ENCODE results near the gene OTUD7B.

Gene OTUD7B

DNA sequence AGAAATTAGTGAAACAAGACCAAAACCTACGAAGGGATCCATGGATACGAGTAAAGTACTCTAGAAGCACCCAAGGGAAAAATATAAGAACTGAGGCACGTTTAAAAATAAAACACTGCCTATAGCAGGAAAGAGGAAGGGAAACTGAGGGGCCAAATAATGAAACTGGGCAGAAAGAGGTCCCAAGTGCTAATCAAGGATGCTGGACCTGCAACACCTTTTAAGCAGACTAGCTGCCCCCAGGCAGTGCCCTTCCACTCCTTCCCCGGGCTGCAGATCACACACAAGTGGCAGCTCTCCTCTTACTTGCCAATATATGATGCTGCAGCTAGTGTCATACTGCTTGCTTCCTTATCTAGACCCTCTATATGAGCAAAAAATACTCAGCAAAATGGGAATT is 7.6 kb upstream of the OTUD7B start:
- Histone ChIP-seq H3K36me3 (ENCODE audit: insufficient read depth, low read length) (no peaks in the 10 kb centered on the region), H3K9me3 (ENCODE audit: low read length) (no peaks in the 10 kb centered on the region), H3K4me1 (ENCODE audit: insufficient read depth, low read length) (peaks cover 10% of the 10 kb centered on the region), H3K4me3 (ENCODE audit: low read length) (no peak overlapping the region), H3K27me3 (ENCODE audit: insufficient read depth, low read length) (no peaks in the 10 kb centered on the region), H2AFZ (ENCODE audit: low read depth, low read length) (no peak overlapping the region)

DNA sequence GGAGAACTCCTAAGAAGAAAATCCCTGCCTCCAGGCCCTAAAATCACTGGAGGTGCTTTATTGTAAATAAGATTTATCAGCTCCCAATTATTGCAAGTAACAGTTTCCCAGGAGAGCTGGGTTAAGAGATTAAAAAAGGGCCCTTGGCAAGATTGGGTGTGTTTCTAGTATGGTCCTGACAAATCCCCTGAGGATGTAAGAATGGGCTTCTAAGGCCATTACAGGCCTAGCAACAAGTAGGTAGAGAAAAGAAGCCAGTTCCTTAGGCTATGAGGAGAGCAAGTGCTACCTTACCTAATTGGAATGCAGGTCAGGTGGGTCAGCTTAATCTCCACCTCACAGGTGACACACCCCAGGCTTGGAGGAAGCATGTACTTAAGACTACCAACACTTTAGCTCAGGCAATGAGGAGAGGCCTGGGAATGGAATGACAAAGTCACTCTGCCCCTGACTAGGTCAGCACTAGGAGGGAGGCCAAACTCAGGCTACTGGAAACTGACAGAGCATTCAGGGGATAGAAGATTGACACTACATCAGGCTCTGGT is 6.8 kb upstream of the OTUD7B start:
- Histone ChIP-seq H3K36me3 (ENCODE audit: insufficient read depth, low read length) (no peaks in the 10 kb centered on the region), H3K4me1 (ENCODE audit: insufficient read depth, low read length) (peaks cover 10% of the 10 kb centered on the region), H3K9me3 (ENCODE audit: low read length) (no peaks in the 10 kb centered on the region), H2AFZ (ENCODE audit: low read depth, low read length) (no peak overlapping the region), H3K4me3 (ENCODE audit: low read length) (no peak overlapping the region), H3K27me3 (ENCODE audit: insufficient read depth, low read length) (no peaks in the 10 kb centered on the region)

DNA sequence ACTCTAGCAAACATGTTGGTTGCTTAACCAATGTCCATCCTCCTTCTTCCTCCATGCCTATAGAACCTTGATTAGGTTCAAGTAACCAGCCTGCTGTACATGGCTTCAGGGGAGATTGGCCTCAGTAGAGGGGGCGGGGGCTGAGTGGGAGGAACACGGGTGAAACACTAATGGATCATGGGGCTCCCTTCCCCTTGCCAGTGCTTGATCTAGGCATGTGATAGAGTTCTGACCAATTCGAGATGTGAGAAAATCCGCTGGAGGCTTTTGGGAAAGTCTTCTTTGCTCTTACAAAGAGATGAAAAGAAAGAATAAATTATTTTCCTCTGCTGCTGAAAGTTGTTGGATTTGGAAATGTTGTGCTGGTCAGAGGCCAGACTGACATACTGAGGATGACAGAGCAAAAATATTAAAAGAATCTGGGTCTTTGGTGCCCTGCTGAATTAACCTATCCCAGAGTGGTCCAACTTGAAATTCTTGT is 5.2 kb upstream of the OTUD7B start:
- no peak overlapping the region for H3K4me3 ChIP-seq (ENCODE audit: low read length)

GRCh38 chr1:150012611-150013010 is 2.1 kb upstream of the OTUD7B start:
- H2AFZ ChIP-seq (ENCODE audit: low read depth, low read length), result no peak overlapping the region
- H3K9me3 ChIP-seq (ENCODE audit: low read length), result no peaks in the 10 kb centered on the region
- H3K27me3 ChIP-seq (ENCODE audit: insufficient read depth, low read length), result no peaks in the 10 kb centered on the region

More for the DNA sequence above, 5.2 kb upstream of the OTUD7B start:
- Histone ChIP-seq H3K4me1 (ENCODE audit: insufficient read depth, low read length) (peaks cover 10% of the 10 kb centered on the region), H3K36me3 (ENCODE audit: insufficient read depth, low read length) (no peaks in the 10 kb centered on the region), H2AFZ (ENCODE audit: low read depth, low read length) (no peak overlapping the region), H3K9me3 (ENCODE audit: low read length) (no peaks in the 10 kb centered on the region), H3K27me3 (ENCODE audit: insufficient read depth, low read length) (no peaks in the 10 kb centered on the region)

DNA sequence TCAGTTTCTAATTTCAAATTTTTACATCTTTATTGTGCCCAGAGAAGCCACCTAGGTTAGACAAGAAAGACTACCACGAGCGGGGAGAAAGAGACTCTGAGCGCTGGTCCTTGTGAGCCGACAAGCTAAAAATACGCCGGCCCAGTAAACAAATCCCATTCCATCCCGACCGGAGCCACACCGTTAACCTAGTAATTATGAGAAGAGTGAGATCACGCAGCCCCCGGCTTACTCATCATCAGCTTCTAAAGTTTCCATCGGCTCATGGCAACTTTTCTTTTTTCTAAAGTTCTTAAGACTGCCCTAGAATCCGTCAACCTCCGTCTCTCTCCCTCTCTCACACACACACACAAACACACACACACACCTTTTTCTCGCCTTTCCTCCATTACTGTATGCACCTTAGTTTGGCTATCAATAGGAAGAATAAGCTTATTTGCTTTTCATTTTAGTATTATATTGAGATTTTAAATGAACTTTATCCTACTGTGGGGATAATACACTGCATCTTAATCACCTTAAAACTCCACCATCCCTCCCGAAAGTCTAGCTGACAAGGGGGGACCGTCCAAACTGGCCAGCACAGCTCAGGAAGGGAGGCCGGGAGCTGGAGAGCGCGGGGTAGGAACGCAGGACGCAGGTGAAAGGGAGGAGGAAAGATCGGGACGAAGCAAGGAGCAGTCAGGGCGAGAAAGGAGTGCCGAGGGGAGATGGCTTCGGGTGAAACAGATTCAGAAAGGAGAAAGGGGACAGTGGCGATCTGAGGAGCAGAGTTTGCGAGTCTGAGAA is 728 bp downstream of the OTUD7B start:
- no peaks in the 10 kb centered on the region for H3K27me3 ChIP-seq (ENCODE audit: insufficient read depth, low read length)
- H3K9me3 ChIP-seq (ENCODE audit: low read length), result no peaks in the 10 kb centered on the region

More at GRCh38 chr1:150012611-150013010, 2.1 kb upstream of the OTUD7B start:
- H3K4me3 ChIP-seq (ENCODE audit: low read length), result no peak overlapping the region
- peaks cover 15% of the 10 kb centered on the region for H3K4me1 ChIP-seq (ENCODE audit: insufficient read depth, low read length)
- no peaks in the 10 kb centered on the region for H3K36me3 ChIP-seq (ENCODE audit: insufficient read depth, low read length)

GRCh38 chr1:150008699-150009098 is 1.8 kb downstream of the OTUD7B start:
- no peak overlapping the region for H2AFZ ChIP-seq (ENCODE audit: low read depth, low read length)
- peak overlapping the region; percentile 78 for H3K4me3 ChIP-seq (ENCODE audit: low read length)
- H3K36me3 ChIP-seq (ENCODE audit: insufficient read depth, low read length), result peaks cover 16% of the 10 kb centered on the region
- H3K27me3 ChIP-seq (ENCODE audit: insufficient read depth, low read length), result no peaks in the 10 kb centered on the region
- no peaks in the 10 kb centered on the region for H3K9me3 ChIP-seq (ENCODE audit: low read length)
- peaks cover 16% of the 10 kb centered on the region for H3K4me1 ChIP-seq (ENCODE audit: insufficient read depth, low read length)

More for the DNA sequence above, 728 bp downstream of the OTUD7B start:
- peaks cover 16% of the 10 kb centered on the region for H3K4me1 ChIP-seq (ENCODE audit: insufficient read depth, low read length)
- peak overlapping the region; percentile 78 for H3K4me3 ChIP-seq (ENCODE audit: low read length)
- H3K36me3 ChIP-seq (ENCODE audit: insufficient read depth, low read length), result peaks cover 8% of the 10 kb centered on the region
- H2AFZ ChIP-seq (ENCODE audit: low read depth, low read length), result peak overlapping the region; percentile 98

GRCh38 chr1:150006881-150007421 is 3.6 kb downstream of the OTUD7B start:
- H2AFZ ChIP-seq (ENCODE audit: low read depth, low read length), result no peak overlapping the region
- no peaks in the 10 kb centered on the region for H3K9me3 ChIP-seq (ENCODE audit: low read length)
- H3K4me3 ChIP-seq (ENCODE audit: low read length), result no peak overlapping the region
- peaks cover 16% of the 10 kb centered on the region for H3K4me1 ChIP-seq (ENCODE audit: insufficient read depth, low read length)
- no peaks in the 10 kb centered on the region for H3K27me3 ChIP-seq (ENCODE audit: insufficient read depth, low read length)
- peaks cover 22% of the 10 kb centered on the region for H3K36me3 ChIP-seq (ENCODE audit: insufficient read depth, low read length)

DNA sequence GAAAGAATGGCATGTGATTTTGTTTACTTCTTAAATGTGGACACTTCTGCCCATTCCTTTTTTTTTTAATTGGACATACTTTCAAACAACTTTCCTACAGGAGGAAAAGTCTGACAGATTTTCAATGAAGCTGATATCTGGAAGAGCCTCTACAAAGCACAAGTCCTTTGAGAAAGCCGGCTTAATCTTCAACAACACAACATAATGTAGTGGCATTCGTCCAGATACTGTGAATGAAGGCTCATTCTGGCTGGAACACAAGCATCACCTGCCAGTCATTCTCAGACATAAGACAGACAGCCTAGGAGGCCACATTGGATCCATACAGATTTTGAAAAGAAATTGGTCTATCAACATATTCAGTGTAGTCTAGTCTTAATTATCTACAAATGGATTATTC is 4.9 kb downstream of the OTUD7B start:
- Histone ChIP-seq H3K4me1 (ENCODE audit: insufficient read depth, low read length) (peaks cover 16% of the 10 kb centered on the region), H3K36me3 (ENCODE audit: insufficient read depth, low read length) (peaks cover 22% of the 10 kb centered on the region), H2AFZ (ENCODE audit: low read depth, low read length) (no peak overlapping the region), H3K9me3 (ENCODE audit: low read length) (no peaks in the 10 kb centered on the region), H3K27me3 (ENCODE audit: insufficient read depth, low read length) (no peaks in the 10 kb centered on the region), H3K4me3 (ENCODE audit: low read length) (no peak overlapping the region)

DNA sequence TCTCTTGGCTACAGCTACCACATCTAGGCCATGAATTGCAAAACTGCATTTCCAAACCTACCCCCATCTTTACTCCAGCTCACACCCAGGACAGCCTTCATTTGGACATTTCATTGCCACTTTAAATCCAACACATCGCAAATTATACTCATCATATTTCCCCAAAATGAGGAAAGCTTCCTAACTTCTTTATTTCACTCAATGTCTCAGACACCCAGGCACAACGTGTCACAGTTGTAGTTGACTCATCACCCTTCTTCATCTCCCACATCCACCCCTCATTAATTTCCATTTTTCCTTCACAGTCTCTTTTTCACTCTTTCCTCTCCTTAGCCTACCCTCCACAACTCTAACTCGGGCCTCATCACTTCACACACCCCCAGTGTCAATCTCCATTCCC is 6.7 kb downstream of the OTUD7B start:
- Histone ChIP-seq H2AFZ (ENCODE audit: low read depth, low read length) (no peak overlapping the region), H3K9me3 (ENCODE audit: low read length) (no peaks in the 10 kb centered on the region), H3K36me3 (ENCODE audit: insufficient read depth, low read length) (peaks cover 33% of the 10 kb centered on the region), H3K4me1 (ENCODE audit: insufficient read depth, low read length) (peaks cover 13% of the 10 kb centered on the region), H3K27me3 (ENCODE audit: insufficient read depth, low read length) (no peaks in the 10 kb centered on the region), H3K4me3 (ENCODE audit: low read length) (no peak overlapping the region)

DNA sequence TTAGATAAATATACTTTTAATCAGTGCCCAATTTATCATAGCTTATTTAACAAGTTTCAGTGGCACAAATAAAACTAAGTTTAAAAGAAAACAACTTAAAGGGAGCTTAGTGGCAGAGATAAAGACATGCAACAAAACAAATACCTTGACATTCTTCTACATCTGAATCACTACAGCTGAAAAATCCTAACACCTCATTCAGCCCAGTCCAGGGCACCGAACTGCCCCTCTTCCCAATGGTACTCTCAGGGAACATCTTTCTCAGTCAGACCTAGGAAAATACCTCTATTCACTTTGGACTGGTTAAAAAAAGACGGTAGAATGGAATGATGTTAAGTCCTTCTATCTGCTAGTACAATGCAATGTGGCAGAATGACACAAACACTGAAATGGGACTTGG is 8.3 kb downstream of the OTUD7B start:
- no peak overlapping the region for H3K4me3 ChIP-seq (ENCODE audit: low read length)

GRCh38 chr1:150001415-150001814 is 9.1 kb downstream of the OTUD7B start:
- H3K36me3 ChIP-seq (ENCODE audit: insufficient read depth, low read length), result peaks cover 37% of the 10 kb centered on the region
- no peaks in the 10 kb centered on the region for H3K9me3 ChIP-seq (ENCODE audit: low read length)
- no peak overlapping the region for H3K4me3 ChIP-seq (ENCODE audit: low read length)
- no peaks in the 10 kb centered on the region for H3K27me3 ChIP-seq (ENCODE audit: insufficient read depth, low read length)
- no peak overlapping the region for H2AFZ ChIP-seq (ENCODE audit: low read depth, low read length)
- H3K4me1 ChIP-seq (ENCODE audit: insufficient read depth, low read length), result peaks cover under 1% of the 10 kb centered on the region

More for the DNA sequence above, 8.3 kb downstream of the OTUD7B start:
- Histone ChIP-seq H3K4me1 (ENCODE audit: insufficient read depth, low read length) (no peaks in the 10 kb centered on the region), H3K27me3 (ENCODE audit: insufficient read depth, low read length) (no peaks in the 10 kb centered on the region), H3K9me3 (ENCODE audit: low read length) (no peaks in the 10 kb centered on the region), H2AFZ (ENCODE audit: low read depth, low read length) (no peak overlapping the region), H3K36me3 (ENCODE audit: insufficient read depth, low read length) (peaks cover 39% of the 10 kb centered on the region)

DNA sequence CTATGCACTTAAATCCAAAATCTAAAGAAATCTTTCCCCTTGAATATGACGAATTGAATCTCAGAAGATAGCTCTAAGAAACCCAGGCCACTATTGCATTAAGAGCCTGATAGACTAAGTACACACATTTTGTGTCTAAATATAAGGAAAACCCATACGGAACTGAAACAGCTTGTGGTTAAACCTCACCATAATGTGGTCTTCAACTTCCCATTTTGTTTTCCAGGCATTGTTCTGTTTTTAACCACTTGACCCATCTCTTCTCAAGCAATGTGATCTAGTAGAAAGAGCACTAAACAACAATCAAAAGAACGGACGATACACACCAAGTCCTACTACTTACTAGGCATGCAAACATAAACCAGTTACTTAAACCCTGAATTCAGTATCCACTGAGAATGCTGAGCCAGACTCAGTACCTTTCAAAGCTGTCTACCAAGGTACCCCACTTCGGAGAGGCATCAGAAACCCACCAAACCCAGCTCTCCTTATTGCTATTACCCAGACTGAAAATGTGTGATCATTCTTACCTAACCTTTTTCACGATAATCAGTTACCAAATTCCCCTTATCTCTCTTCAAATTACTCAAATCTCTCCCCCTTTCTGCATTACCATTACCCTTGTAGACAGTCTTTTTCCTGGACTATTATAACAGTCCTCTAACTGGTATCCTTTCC is 12.8 kb downstream of the OTUD7B start:
- Histone ChIP-seq H3K36me3 (ENCODE audit: insufficient read depth, low read length) (peaks cover 26% of the 10 kb centered on the region), H3K27me3 (ENCODE audit: insufficient read depth, low read length) (no peaks in the 10 kb centered on the region), H2AFZ (ENCODE audit: low read depth, low read length) (no peak overlapping the region), H3K4me3 (ENCODE audit: low read length) (no peak overlapping the region), H3K9me3 (ENCODE audit: low read length) (no peaks in the 10 kb centered on the region), H3K4me1 (ENCODE audit: insufficient read depth, low read length) (peaks cover 10% of the 10 kb centered on the region)

- H2AFZ ChIP-seq (ENCODE audit: low read depth, low read length), result no peak overlapping the region
- no peaks in the 10 kb centered on the region for H3K27me3 ChIP-seq (ENCODE audit: insufficient read depth, low read length)
- H3K36me3 ChIP-seq (ENCODE audit: insufficient read depth, low read length), result peaks cover 27% of the 10 kb centered on the region
- no peaks in the 10 kb centered on the region for H3K9me3 ChIP-seq (ENCODE audit: low read length)
- no peak overlapping the region for H3K4me3 ChIP-seq (ENCODE audit: low read length)
- peaks cover 10% of the 10 kb centered on the region for H3K4me1 ChIP-seq (ENCODE audit: insufficient read depth, low read length)
These were observed 14.6 kb downstream of the OTUD7B start for GRCh38 chr1:149995927-149996326.

Measured in neuron (in vitro differentiated cells).